ENCODE results near the gene SMG6. TPM values are rescaled to one million over a fixed set of nuclear protein-coding genes. Genes with fewer than 3 reads are reported as not detected.
A peak's percentile ranks its signal among the peaks of the same experiment; 100 is the strongest.

The SMG6 gene
- total and polyA plus RNA-seq, 2 of the 13 experiments (the other 11 are each of a cell fraction or from before 2014, with no cell fraction given), result 4.6 to 14.6 TPM

DNA sequence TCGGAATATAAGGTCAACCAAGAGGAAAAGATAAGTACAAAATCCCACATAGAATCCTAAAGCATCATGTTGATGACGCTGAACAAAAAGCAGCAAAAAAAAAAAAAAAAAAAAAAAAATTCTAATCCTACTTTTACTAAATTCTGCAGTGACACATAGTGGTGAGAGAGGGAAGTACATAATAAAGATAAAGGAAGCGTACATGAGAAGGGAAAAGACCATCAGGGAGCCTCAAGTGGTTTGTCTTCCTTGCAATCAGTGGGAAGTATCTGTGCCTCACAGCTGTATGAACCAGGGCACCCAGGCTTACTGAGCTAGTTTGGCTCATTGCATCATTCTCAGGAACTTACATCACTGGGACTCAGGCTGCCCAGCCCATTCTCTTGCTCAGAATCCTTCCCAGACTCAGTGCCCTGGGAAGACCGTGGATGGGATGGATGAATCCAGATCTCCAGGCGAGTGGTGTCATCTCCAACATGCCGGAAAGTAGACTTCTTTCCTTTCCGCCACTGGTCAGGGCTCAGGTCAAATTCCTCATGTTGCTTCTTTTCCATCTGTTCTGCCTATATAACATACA lies 21.2 kb downstream of the SMG6 start (continued):
- TF ChIP-seq, protein P1, sequence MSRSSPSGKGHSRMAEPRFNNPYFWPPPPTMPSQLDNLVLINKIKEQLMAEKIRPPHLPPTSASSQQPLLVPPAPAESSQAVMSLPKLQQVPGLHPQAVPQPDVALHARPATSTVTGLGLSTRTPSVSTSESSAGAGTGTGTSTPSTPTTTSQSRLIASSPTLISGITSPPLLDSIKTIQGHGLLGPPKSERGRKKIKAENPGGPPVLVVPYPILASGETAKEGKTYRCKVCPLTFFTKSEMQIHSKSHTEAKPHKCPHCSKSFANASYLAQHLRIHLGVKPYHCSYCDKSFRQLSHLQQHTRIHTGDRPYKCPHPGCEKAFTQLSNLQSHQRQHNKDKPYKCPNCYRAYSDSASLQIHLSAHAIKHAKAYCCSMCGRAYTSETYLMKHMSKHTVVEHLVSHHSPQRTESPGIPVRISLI (CRISPR knock-in tag; IDR thresholded peaks at IDR 0.05; ENCODE audit: borderline replicate concordance), result peak; percentile 77; the same call in 1 of the 2 replicates
- no peak for TF ChIP-seq MAFK (conservative IDR thresholded peaks at IDR 0.05 in 1 of 2, IDR thresholded peaks at IDR 0.05 in 1 of 2; ENCODE audit: low read length in 2 of 2)

DNA sequence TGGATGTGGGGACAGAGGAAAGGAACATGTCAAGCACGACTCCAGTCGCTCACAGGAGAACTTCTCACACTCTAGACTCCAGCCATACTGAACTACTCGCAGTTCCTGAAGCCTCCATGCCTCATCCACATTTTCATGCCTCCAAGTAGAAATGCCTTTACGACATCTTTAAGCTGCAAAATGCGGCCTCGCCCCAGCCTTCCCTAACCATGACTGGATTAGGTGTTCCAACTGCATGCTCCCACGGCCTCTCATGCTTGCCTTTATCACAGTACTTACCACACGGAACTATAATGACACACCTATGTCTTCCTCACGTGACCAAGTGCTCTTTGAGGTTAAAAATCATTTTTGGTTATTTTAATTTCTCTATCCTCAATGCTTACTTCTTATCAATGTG lies 23.9 kb downstream of the SMG6 start:
- no peak overlapping the region for H3K4me2 ChIP-seq (ENCODE audit: low read depth, low read length)
- WGBS (ENCODE audit: low lambda C conversion rate), result 99% methylated on average over 9 of the region's 9 CpGs
- DNase-seq (ENCODE audit: low spot score), result no peak
- H3K27ac ChIP-seq (ENCODE audit: extremely low read length, insufficient read depth, low read length), result no peak overlapping the region
- ChIA-PET POLR2A (no interaction called here), CTCF (ENCODE audit: low intra/inter-chr PET ratio, low total read pairs) (no interaction called here)
- in situ Hi-C loops (cut with HindIII; ENCODE audit: extremely low pct_ligation_motif_present, low pct_unique_long_range_greater_than_20kb) (no loop called here), intact Hi-C loops (cut with micrococcal nuclease; ENCODE audit: unreplicated experiment) (no loop called here)
- H3K9ac ChIP-seq (ENCODE audit: insufficient read depth, low read depth, low read length), result no peak overlapping the region
- H3K4me3 ChIP-seq (replicated peaks in 1 of 3; ENCODE audit: insufficient read depth in 1 of 3, low read depth in 2 of 3, low read length in 3 of 3), result no peak overlapping the region
- BruUV-seq (replicated peaks), result no TSS peak
- no peaks in the 10 kb centered on the region for H3K79me2 ChIP-seq (ENCODE audit: insufficient read depth, low read length)
- no peak for FAIRE-seq
- H4K20me1 ChIP-seq (ENCODE audit: insufficient read depth, low read length), result no peaks in the 10 kb centered on the region
- no peaks in the 10 kb centered on the region for H3K9me3 ChIP-seq (ENCODE audit: low read length)
- no peak overlapping the region for H2AFZ ChIP-seq (ENCODE audit: low read length)
- H3K27me3 ChIP-seq (ENCODE audit: control insufficient read depth in 1 of 2, insufficient read depth in 2 of 2, low read length in 2 of 2), result no peaks in the 10 kb centered on the region
- no peak for ATAC-seq
- no peaks in the 10 kb centered on the region for H3K4me1 ChIP-seq (ENCODE audit: insufficient read depth, low read length)
- peaks cover 23 to 48% of the 10 kb centered on the region in 2 experiments for H3K36me3 ChIP-seq (replicated peaks in 1 of 2; ENCODE audit: control insufficient read depth in 1 of 2, insufficient read depth in 2 of 2, low read length in 2 of 2)
- TF ChIP-seq RAD51 (IDR thresholded peaks at IDR 0.05; ENCODE audit: borderline replicate concordance) (no peak), MTF2 (CRISPR knock-in tag; IDR thresholded peaks at IDR 0.05; ENCODE audit: borderline replicate concordance) (no peak), SP140L (CRISPR knock-in tag; IDR thresholded peaks at IDR 0.05; ENCODE audit: borderline replicate concordance) (no peak), RNF2 (conservative IDR thresholded peaks at IDR 0.05; ENCODE audit: low read depth) (no peak), HOXA5 (CRISPR knock-in tag; IDR thresholded peaks at IDR 0.05) (no peak), ZNF225 (CRISPR knock-in tag; IDR thresholded peaks at IDR 0.05) (no peak), ZNF34 (CRISPR knock-in tag; IDR thresholded peaks at IDR 0.05; ENCODE audit: borderline replicate concordance) (no peak), NFYB (CRISPR knock-in tag; IDR thresholded peaks at IDR 0.05) (no peak), NPAS2 (CRISPR knock-in tag; IDR thresholded peaks at IDR 0.05; ENCODE audit: borderline replicate concordance) (no peak), ZFP36L2 (CRISPR knock-in tag; IDR thresholded peaks at IDR 0.05) (no peak), ARNT2 (CRISPR knock-in tag; IDR thresholded peaks at IDR 0.05; ENCODE audit: low read depth) (no peak), MAF1 (CRISPR knock-in tag; IDR thresholded peaks at IDR 0.05; ENCODE audit: borderline replicate concordance) (no peak), CREB1 (IDR thresholded peaks at IDR 0.05) (no peak), CREB1 (CRISPR knock-in tag; IDR thresholded peaks at IDR 0.05) (no peak), HNRNPLL (IDR thresholded peaks at IDR 0.05; ENCODE audit: low read depth, low read length, poor library complexity, severe bottlenecking) (no peak), ZNF879 (CRISPR knock-in tag; IDR thresholded peaks at IDR 0.05) (no peak)
- TF ChIP-seq, protein P2, sequence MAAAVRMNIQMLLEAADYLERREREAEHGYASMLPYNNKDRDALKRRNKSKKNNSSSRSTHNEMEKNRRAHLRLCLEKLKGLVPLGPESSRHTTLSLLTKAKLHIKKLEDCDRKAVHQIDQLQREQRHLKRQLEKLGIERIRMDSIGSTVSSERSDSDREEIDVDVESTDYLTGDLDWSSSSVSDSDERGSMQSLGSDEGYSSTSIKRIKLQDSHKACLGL (CRISPR knock-in tag; IDR thresholded peaks at IDR 0.05), result no peak
- TF ChIP-seq, protein P3, sequence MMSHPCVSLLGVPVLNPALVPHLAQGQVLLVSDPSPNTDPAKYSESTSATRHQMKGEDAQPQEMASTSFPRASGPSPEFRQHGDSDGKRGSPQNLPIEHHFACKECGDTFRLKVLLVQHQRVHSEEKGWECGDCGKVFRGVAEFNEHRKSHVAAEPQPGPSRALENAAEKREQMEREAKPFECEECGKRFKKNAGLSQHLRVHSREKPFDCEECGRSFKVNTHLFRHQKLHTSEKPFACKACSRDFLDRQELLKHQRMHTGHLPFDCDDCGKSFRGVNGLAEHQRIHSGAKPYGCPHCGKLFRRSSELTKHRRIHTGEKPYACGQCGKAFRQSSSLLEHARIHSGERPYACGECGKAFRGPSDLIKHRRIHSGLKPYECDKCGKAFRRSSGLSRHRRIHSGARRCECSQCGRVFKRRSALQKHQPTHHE (CRISPR knock-in tag; IDR thresholded peaks at IDR 0.05; ENCODE audit: borderline replicate concordance), result no peak

Measured in HepG2 (cell line).